HCT116 (cell line): ENCODE data around the gene TCERG1L. TPM values are rescaled to one million over a fixed set of nuclear protein-coding genes. Genes with fewer than 3 reads are reported as not detected.

Experiments
- ATAC-seq: fragments of 200-7000 bp; cut with Tn5 transposase; 2 replicates; pipeline ENCODE4 v1.9.1; 2020; ENCODE audit warnings: mild to moderate bottlenecking, moderate library complexity
- BruUV-seq: library from RNA; stranded (reverse); fragments of 400-500 nt; replicated peaks from 2 replicates; lab custom pipeline; 2021; lab: Mats Ljungman, UMichigan
- CTCF ChIA-PET: fragments of 300-600 bp; sonication (Branson Sonifier 250); formaldehyde crosslinking; loops from one replicate; lab custom pipeline; 2021; ENCODE audit warnings: antibody characterized with exemption; lab: Charles Lee
- POLR2A ChIA-PET: fragments of 300-600, 350-600 bp; sonication (Branson Sonifier 250); formaldehyde crosslinking; loops from one replicate; lab custom pipeline; 2021; ENCODE audit warnings: antibody characterized with exemption; lab: Charles Lee
- RAD21 ChIA-PET, 2 experiments: fragments of 300-600 bp; sonication (Branson Sonifier 250); formaldehyde crosslinking; loops; one replicate each; lab custom pipeline; 2023; ENCODE audit warnings: low total read pairs in 2 of 2; ENCODE audit not compliant: uncharacterized antibody in 2 of 2, unreplicated experiment in 2 of 2, low non-redundant PET in 1 of 2; lab: Charles Lee
- DNase-seq: peaks from one replicate; pipeline ENCODE4 v3.0.0-alpha.2; 2010; ENCODE audit warnings: low read depth, low spot score
- H2AFZ ChIP-seq: fragments of 200-600 bp; shearing (Covaris generic), sonication (generic); 2 replicates; pipeline ENCODE4 v1.6.1; 2017; ENCODE audit warnings: low read depth, mixed run types, mixed read lengths, antibody characterized with exemption, low read length; ENCODE audit not compliant: poor library complexity, severe bottlenecking
- H3K27ac ChIP-seq: 2 replicates; pipeline ENCODE4 v1.5.1; 2012; ENCODE audit warnings: low read depth, low read length
- H3K27me3 ChIP-seq: fragments of 200-600 bp; sonication (generic); 2 replicates; pipeline ENCODE4 v1.6.1; 2016; ENCODE audit warnings: mixed run types, low read length, mixed read lengths; ENCODE audit not compliant: insufficient read depth
- H3K36me3 ChIP-seq, 2 experiments: fragments of 200-500 bp in 1 of 2; fragments of 200-600 bp in 1 of 2; sonication (Bioruptor generic) in 1 of 2; sonication (generic) in 1 of 2; 2 replicates each; pipeline versions ENCODE4 v1.5.1 to v1.6.1; 2014 to 2016; ENCODE audit warnings: low read length in 2 of 2, inconsistent platforms in 1 of 2, mixed read lengths in 1 of 2, mixed run types in 1 of 2; ENCODE audit not compliant: insufficient read depth in 2 of 2, control insufficient read depth in 1 of 2
- H3K4me1 ChIP-seq, 2 experiments: fragments of 200-600 bp in 1 of 2; sonication (generic) in 1 of 2; 2 replicates each; pipeline versions ENCODE4 v1.5.1 to v1.6.1; 2012 to 2017; ENCODE audit warnings: low read length in 2 of 2, inconsistent platforms in 1 of 2, mild to moderate bottlenecking in 1 of 2, mixed read lengths in 1 of 2, mixed run types in 1 of 2, moderate library complexity in 1 of 2; ENCODE audit not compliant: insufficient read depth in 2 of 2, control insufficient read depth in 1 of 2
- H3K4me2 ChIP-seq: fragments of 200-600 bp; sonication (generic); 2 replicates; pipeline ENCODE4 v1.6.1; 2017; ENCODE audit warnings: mixed run types, low read length, mixed read lengths
- H3K4me3 ChIP-seq, 2 experiments: fragments of 200-600 bp in 1 of 2; sonication (generic) in 1 of 2; replicated peaks in 1 of 2; 2 replicates each; pipeline ENCODE4 v1.5.1; 2011 to 2016; ENCODE audit warnings: low read length in 2 of 2, control low read depth in 1 of 2, low read depth in 1 of 2, mild to moderate bottlenecking in 1 of 2, mixed read lengths in 1 of 2, mixed run types in 1 of 2
- H3K79me2 ChIP-seq: fragments of 200-600 bp; sonication (generic); 2 replicates; pipeline ENCODE4 v1.6.1; 2017; ENCODE audit warnings: mild to moderate bottlenecking, mixed run types, low read length, moderate library complexity, mixed read lengths; ENCODE audit not compliant: insufficient read depth
- H3K9ac ChIP-seq: fragments of 200-600 bp; sonication (generic); 2 replicates; pipeline ENCODE4 v1.6.1; 2016; ENCODE audit warnings: low read length, mixed read lengths
- H3K9me2 ChIP-seq: fragments of 200-600 bp; sonication (generic), shearing (Covaris generic); 2 replicates; pipeline ENCODE4 v1.6.1; 2017; ENCODE audit warnings: mixed run types, mild to moderate bottlenecking, moderate library complexity; ENCODE audit not compliant: insufficient read depth
- H3K9me3 ChIP-seq, 2 experiments: fragments of 200-500 bp in 1 of 2; fragments of 200-600 bp in 1 of 2; sonication (Bioruptor generic) in 1 of 2; sonication (generic) in 1 of 2; 2 replicates each; pipeline ENCODE4 v1.6.1; 2014 to 2017; ENCODE audit warnings: low read length in 2 of 2, mixed read lengths in 2 of 2, inconsistent platforms in 1 of 2, low read depth in 1 of 2, mild to moderate bottlenecking in 1 of 2, mixed run types in 1 of 2, moderate library complexity in 1 of 2; ENCODE audit not compliant: control insufficient read depth in 1 of 2, insufficient read depth in 1 of 2
- H4K20me1 ChIP-seq: fragments of 200-600 bp; sonication (generic), shearing (Covaris generic); 2 replicates; pipeline ENCODE4 v1.6.1; 2017; ENCODE audit warnings: mixed run types, mild to moderate bottlenecking, moderate library complexity; ENCODE audit not compliant: insufficient read depth
- ATF3 ChIP-seq: IDR thresholded peaks from 2 replicates; pipeline ENCODE4 v1.6.1; 2012
- CEBPB ChIP-seq: IDR thresholded peaks from 2 replicates; pipeline ENCODE4 v1.6.1; 2012; ENCODE audit warnings: low read depth
- CTCF ChIP-seq, 3 experiments: fragments of 200-600 bp in 1 of 3; sonication (generic) in 1 of 3; IDR thresholded peaks in 2 of 3; conservative IDR thresholded peaks in 1 of 3; 2 replicates each; pipeline ENCODE4 v1.5.1; 2012 to 2017; ENCODE audit warnings: low read depth in 2 of 3, low read length in 2 of 3, antibody characterized with exemption in 1 of 3, borderline replicate concordance in 1 of 3, control low read depth in 1 of 3, mild to moderate bottlenecking in 1 of 3, mixed read lengths in 1 of 3, mixed run types in 1 of 3, moderate library complexity in 1 of 3; ENCODE audit not compliant: insufficient read depth in 1 of 3
- ELF1 ChIP-seq: IDR thresholded peaks from 2 replicates; pipeline ENCODE4 v1.6.1; 2012; ENCODE audit warnings: low read depth, borderline replicate concordance
- EZH2 ChIP-seq: fragments of 200-600 bp; sonication (generic); IDR thresholded peaks from 2 replicates; pipeline ENCODE4 v1.6.1; 2017; ENCODE audit warnings: antibody characterized with exemption, mixed run types
- EZH2phosphoT487 ChIP-seq: fragments of 200-600 bp; IDR thresholded peaks from 2 replicates; pipeline ENCODE4 v1.6.1; 2018; ENCODE audit warnings: antibody characterized with exemption, borderline replicate concordance
- JUND ChIP-seq: IDR thresholded peaks from 2 replicates; pipeline ENCODE4 v1.6.1; 2012
- MAX ChIP-seq: IDR thresholded peaks from 2 replicates; pipeline ENCODE4 v1.6.1; 2012
- POLR2A ChIP-seq: IDR thresholded peaks from 2 replicates; pipeline ENCODE4 v1.7.0; 2011; ENCODE audit warnings: borderline replicate concordance; ENCODE audit not compliant: insufficient read depth, insufficient read length; ENCODE audit errors: extremely low read depth
- POLR2AphosphoS5 ChIP-seq: IDR thresholded peaks from 2 replicates; pipeline ENCODE4 v1.6.1; 2011; ENCODE audit warnings: mild to moderate bottlenecking, low read depth, low read length, moderate library complexity
- RAD21 ChIP-seq: IDR thresholded peaks from 2 replicates; pipeline ENCODE4 v1.6.1; 2012; ENCODE audit warnings: low read depth, mild to moderate bottlenecking
- REST ChIP-seq: IDR thresholded peaks from 2 replicates; pipeline ENCODE4 v1.6.1; 2012; ENCODE audit warnings: low read depth
- SIN3A ChIP-seq: IDR thresholded peaks from 2 replicates; pipeline ENCODE4 v1.6.1; 2012; ENCODE audit warnings: low read depth
- YY1 ChIP-seq: IDR thresholded peaks from 2 replicates; pipeline ENCODE4 v1.6.1; 2011; ENCODE audit warnings: low read length, low read depth, moderate library complexity, mild to moderate bottlenecking; ENCODE audit not compliant: insufficient replicate concordance; ENCODE audit errors: extremely low read depth
- ZFX ChIP-seq: fragments of 450-650 bp; IDR thresholded peaks from 2 replicates; pipeline ENCODE4 v1.6.1; 2017
- ZNF274 ChIP-seq: fragments of 200-500 bp; sonication (Bioruptor generic); IDR thresholded peaks from 2 replicates; pipeline ENCODE4 v1.6.1; 2014; ENCODE audit warnings: mild to moderate bottlenecking, low read depth, low read length, inconsistent platforms
- intact Hi-C: fragments of 100-400 bp; cut with micrococcal nuclease; formaldehyde crosslinking; loops from 2 replicates; pipeline ENCODE4 v1.10.0; 2022
- total RNA-seq: library from RNA; stranded (reverse); gene quantifications from one replicate; pipeline ENCODE4 v1.2.1, GENCODE V29; 2021; ENCODE audit not compliant: unreplicated experiment

The TCERG1L gene
- total RNA-seq, 1 experiment from 2014 or later = not detected

DNA sequence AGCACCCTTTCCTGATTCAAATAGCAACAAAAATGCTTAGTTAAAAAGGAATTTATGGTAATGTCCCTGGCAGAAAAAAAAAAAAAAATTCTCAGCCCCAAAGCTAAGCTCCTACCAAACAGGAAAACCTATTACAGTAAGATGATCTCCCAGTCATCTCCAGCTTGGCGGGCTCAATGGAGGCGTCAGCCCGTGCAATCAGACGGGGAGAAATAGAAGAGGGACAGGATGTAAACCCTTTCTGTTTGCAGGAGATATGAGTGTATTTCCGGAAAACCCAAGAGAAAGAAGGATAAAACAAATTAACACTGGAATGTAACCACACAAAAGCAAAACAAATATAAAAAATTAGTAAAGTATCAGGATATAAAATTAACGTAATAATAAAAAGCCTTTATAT is 242.8 kb downstream of the TCERG1L start:
- H2AFZ ChIP-seq = no peak overlapping the region
- H3K4me2 ChIP-seq = no peak overlapping the region
- no peaks in the 10 kb centered on the region for H4K20me1 ChIP-seq
- RAD21 ChIA-PET = no interaction called here
- no peaks in the 10 kb centered on the region for H3K36me3 ChIP-seq
- no peak overlapping the region for H3K27ac ChIP-seq
- no TSS peak for BruUV-seq
- CTCF ChIA-PET = no interaction called here
- no peak for DNase-seq
- POLR2A ChIA-PET = no interaction called here
- H3K4me3 ChIP-seq = no peak overlapping the region
- TF ChIP-seq ZFX (no peak), JUND (no peak), YY1 (no peak), ELF1 (no peak), CEBPB (no peak), POLR2AphosphoS5 (no peak), POLR2A (no peak), MAX (no peak), CTCF (IDR thresholded peaks at IDR 0.05 in 2 of 3, conservative IDR thresholded peaks at IDR 0.05 in 1 of 3; ENCODE audit: borderline replicate concordance in 1 of 3, insufficient read depth in 1 of 3, low read depth in 2 of 3, low read length in 2 of 3) (no peak), SIN3A (no peak), RAD21 (no peak), EZH2 (no peak), ZNF274 (no peak), REST (no peak), EZH2phosphoT487 (no peak), ATF3 (no peak)
- TF ChIP-seq, all 23 proteins: peak for 0
- Histone ChIP-seq H3K4me1 (no peaks in the 10 kb centered on the region), H3K9me2 (no peaks in the 10 kb centered on the region), H3K79me2 (no peaks in the 10 kb centered on the region), H3K27me3 (no peaks in the 10 kb centered on the region), H3K9ac (no peak overlapping the region), H3K9me3 (no peaks in the 10 kb centered on the region)
- intact Hi-C loops = no loop called here
- no peak for ATAC-seq
